HG02970 (cell line): ENCODE results near the gene RCHY1.

Source experiments
- ATAC-seq: cut with Tn5 transposase; IDR thresholded peaks from one replicate; pipeline ENCODE4 v1.9.1; 2021; ENCODE audit warnings: mild to moderate bottlenecking, moderate library complexity, moderate number of reproducible peaks; ENCODE audit not compliant: unreplicated experiment, low FRiP score

The RCHY1 gene

GRCh38 chr4:75432683-75433082 is 81.5 kb downstream of the RCHY1 start:
- no peak for ATAC-seq

GRCh38 chr4:75429208-75429607 is 85.0 kb downstream of the RCHY1 start:
- ATAC-seq, result no peak
